Hematopoietic multipotent progenitor cell treated with erythropoietin and hydrocortisone succinate and interleukin-3 and kit ligand, for 4 days (in vitro differentiated cells): ENCODE data around the gene TRPC3.

Experiments
- DNase-seq: peaks from one replicate; pipeline ENCODE4 v3.0.0-alpha.2; 2015

Gene TRPC3

DNA sequence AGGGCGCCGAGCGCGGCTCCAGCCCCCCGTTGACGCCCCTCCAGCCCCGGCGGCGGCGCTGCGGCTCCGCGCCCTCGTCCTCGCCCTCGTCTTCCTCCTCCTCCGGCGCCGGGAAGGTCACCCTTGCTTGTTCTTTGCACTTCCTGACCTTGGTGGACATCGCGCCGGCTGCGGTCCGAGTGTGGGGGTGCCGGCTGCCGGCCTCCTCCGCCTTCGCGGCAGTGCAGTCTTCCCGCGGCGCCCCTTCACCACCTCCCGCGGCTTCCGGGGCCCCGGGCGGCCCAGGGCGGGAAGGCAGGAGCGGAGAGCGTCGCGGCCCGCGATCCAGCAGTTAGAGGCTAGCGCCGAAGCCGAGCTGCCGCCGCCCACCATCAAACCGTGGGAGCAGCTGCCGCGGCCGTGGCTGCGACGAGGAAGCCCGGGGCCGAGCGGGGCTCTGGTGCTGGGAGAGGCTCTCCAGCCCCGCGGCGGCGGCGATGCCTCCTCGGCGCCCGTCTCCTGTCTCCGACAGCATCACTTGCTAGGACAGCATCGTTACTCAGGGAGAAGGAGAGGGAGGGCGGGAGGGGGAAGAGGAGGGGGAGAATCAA lies at the start of gene TRPC3:
TRPC3 (minus strand) TSS at position 540 of the 590 bp plus-strand sequence; CDS start at position 160, 380 bp downstream.
- DNase-seq = peak; percentile 42

DNA sequence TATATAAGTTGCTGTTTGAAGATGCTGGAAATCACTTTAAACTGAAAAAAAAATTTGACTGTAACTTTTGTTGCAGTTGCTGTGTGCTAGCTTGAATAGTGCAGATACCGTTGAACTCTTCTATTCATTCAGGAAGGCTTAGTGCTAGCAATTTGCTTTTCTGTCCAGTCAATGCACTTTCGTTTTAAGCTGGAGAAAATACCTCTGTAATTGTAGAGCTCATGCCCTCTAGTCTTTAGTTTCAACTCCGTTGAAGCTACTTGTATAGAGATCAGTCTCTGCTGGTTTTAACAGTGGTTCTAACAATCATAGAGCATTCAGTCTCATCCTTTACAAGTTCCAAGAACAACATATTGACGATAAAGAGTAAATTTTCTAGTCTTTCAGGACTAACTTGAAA lies 49.0 kb upstream of the TRPC3 start:
- DNase-seq = no peak

DNA sequence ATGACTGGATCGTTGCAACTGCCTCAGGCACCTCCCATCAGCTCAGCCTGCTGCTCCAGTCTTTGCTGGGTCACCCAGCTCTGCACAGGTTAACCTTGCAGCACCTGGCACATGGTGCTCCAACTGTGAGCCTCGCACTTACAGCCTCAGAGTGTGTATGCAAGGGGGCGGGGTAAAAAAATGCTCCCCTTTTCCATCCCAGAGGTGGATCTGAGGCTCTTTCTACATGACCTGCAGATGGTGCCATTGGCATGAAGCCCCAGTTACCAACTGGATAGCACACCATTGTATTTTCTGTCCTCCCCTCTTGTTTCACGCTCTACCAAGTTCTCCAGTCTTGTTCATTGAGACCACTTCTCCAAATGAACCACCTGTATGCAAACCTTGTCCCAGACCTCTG lies 46.2 kb upstream of the TRPC3 start:
- peak; percentile 28 for DNase-seq

DNA sequence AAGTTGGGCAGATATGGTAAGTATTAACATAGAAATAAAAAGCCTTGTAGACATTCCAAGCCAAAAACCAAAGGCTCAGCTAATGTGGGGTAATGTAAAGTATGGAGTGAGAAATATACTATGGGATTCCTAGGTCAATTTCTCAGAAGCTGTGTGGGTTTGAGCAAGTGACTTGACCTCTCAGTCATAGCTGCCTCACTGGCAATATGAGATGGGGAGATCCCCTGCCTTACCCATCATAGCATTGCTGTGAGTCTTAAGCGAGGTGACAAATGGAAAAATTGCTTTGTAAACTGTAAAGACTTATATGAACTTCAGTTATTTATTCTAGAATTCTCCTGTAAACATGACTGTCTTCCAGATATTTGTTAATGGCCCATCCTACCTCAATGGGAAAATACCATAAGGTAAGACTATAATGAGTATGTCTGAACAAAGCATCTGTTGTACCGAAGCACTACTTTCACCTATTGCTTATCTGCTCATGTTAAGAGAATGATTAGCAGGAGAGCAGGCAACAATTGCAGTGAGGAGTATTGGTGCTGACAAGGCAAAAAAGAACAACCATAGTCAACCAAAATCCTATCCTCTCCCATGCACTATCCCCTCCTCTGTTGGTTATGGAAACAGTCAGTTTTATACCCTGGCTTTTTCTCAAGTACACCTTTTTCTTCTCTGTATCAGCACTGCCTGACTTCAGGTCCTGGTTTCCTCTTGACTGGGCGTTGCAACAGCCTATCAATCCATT lies 44.1 kb upstream of the TRPC3 start:
- DNase-seq = no peak

DNA sequence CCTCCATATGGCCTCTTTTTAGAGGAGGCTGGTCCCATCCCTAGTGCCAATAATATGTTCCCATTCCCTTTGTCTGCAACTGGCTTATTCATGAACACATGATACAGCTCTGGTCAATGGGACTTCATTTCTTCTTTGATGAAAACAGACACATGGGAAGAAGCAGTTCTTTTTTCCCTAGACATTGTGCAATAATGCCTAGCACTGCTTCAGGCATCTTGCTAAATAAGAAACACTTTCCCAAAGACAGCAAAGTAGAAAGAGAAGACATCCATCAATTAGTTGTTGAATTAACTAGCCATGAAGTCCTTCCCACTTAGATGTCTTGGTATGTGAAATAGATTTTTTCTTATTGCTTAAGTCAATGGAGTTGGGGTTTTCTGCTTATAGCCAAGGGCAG lies 40.1 kb upstream of the TRPC3 start:
- no peak for DNase-seq

DNA sequence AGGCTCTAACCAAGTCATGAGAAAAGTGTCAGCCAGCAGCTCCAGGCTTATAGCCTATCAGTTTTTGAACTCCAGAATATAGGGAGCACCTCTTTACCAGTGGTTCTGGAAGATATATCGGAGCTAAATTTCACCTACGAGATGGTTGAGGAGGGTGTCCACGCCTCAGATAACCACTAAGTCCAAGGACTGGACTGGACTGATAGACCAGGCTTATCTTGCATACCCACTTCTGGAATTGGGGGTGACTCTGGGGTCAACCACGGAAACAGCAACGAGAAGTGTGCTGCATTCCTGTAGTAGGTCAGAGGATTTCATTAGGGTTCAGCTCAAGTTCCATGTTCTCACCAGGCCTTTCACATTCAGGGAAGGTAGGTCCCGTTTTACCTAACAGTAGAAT lies 38.6 kb upstream of the TRPC3 start:
- DNase-seq = no peak

DNA sequence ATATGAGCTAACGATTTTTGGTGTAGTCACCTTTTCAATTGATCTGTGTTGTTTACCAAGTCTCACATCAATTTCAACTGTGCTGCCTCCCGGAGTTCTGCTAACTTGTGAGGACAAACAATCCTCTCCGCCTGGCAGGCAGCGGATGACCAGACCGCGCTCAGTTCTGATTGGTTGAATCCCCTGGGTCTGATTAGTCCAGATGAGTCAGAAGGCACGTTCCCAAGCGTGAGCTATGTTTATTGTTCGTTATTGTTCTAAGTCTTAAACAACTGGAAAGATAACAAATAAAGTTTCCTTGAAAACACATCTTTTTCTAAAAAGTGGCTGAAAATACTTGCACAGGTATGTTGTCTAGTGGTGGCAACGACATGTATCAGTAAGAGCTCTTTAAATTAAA lies 37.9 kb upstream of the TRPC3 start:
- DNase-seq = no peak

DNA sequence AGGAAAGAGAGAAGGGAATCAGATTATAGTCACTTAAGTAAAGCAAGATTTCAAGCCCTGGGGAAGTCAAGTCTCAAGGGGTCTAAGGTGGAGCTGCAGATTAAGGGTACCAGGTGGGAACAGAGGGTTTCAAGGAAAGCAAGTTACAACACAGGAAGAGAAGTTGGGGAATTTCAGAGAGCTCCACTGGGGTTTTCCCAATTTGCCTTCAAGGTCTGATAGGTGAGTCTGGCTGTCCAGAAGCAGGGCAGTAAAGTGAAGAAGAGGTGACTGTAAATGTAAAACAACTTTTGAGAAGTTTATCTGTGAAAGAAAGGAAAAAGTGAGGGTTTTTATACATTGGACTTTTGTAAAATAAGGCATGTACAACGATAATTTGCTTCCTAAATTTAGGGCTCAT lies 37.1 kb upstream of the TRPC3 start:
- DNase-seq = no peak

DNA sequence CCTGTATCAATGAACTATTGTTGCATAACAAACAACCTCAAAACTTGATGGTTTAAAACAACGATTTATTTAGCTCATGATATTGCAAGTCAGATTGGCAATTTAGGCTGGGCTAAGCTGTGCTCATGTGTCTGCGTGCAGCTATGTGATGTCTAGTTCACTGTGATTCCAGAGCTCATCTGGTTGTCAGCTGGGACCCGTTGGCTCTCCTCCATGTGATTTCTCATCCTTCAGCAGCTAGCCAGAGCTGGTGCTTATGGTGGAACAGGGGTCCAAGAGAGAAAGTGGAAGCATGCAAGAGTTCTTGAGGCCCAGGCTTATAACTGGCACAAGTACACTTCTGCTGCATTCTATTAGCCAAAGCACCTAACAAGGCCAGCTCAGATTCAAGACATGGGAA lies 28.8 kb upstream of the TRPC3 start:
- no peak for DNase-seq

DNA sequence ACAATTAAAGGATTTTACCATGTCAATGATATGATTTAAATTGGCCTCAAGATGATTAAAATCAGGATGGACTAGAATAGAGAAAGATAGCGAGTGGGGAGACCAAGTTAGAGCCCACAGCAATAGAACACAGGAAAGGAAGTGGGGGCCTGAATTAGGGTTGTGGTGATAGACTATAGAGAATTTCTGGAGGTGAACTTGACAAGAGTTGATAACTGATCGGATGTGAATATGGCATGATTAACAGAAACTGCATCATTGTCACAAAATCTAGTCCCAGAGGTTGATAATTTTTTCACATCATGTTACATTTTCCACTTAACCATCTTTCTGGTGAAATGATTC lies 26.3 kb upstream of the TRPC3 start:
- DNase-seq = no peak

DNA sequence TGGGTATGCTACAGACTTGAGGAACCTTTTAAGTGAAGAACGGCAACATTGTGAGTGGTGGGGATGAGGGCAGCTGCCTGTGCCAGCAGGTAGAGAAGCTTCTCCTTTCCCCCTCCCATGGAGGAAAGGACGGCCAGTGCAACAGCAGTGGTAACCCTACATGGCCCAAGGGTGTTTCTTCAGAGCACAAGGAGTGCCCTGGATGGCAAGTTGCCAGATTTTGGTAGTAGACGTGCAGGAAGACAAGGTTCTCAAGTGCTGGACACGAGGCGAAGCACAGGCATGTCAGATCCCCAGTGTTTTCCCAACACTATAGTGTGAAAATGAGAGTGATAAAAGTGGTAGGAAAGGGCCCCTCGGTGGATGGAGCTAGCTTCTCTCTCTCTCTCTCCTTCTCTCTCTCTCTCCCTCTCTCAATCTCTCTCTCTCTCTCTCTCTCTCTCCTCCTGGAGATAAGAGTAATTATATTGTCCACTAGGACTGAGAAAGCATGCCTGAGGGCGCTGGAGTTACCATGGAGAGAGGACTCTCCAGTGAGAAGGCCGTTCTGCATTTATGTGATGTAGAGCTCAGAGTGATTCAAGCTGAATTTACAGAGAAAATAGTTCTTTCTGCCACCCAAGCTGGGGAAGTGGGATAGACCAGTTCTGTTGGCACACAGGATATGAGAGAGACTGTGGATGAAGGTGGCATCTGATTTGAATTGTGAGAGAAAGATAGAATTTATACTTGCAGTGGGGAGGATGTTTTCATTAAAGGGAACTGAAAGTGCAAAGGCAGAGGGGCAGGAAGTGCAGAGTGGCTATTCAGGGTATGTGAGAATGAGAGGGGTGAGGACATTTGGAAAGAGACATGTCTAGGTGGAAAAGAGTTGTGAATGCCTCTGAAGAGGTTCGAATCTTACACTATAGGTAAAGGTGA lies 25.7 kb upstream of the TRPC3 start:
- no peak for DNase-seq

DNA sequence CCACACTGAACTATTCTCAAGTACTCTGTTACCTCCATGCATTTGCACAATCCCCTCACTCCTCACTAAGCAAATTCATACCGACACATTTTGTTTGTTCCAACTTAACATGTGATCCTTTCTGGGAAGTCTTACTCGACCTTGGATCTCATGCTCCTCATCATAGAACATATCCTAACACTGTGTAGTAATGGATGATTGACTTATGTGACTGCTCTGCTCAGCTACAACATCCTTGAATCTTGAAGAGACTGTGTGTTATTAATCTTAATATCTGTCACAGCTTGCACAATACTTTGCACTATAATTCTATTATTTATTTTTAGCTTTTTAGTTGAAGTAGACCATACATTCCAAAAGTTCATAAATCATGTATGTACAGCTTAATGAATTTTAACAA lies 23.9 kb upstream of the TRPC3 start:
- no peak for DNase-seq

DNA sequence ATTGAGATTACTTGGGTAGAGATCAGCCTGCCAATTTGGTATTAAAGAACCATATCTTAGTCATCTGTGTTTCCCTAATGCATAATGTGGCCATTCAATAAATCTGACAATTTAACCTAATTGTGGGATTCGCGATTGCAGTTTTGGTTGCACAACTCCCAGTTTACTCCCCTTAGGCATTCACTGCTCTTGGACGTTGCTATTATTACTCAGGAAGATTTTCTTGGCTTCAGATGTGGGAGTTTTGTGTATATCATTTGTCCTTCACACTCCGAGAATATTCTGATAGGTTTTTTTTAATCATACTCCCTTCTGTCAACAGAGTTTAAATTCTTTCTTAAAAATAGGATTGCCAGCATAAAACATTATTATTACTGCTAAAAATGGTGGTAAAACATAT lies 22.0 kb upstream of the TRPC3 start:
- DNase-seq = no peak

DNA sequence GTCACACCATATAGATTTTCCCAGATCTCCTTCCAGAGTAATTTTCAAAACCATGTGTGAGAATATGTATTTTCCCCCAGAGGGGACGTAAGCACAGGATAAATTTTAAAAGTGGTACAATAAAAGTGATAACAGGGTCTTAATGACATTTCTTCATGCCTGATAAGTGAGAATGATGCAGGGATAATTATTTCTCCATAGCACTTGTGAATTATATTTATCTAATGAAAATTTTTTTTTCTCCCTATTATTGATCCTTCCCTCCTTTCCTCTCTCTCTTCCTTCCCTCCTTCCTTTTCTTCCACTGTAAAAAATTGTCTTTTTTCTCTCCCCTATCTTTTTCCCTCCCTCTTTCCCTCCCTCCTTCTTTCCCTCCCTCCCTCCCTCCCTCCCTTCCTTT lies 17.0 kb upstream of the TRPC3 start:
- no peak for DNase-seq

DNA sequence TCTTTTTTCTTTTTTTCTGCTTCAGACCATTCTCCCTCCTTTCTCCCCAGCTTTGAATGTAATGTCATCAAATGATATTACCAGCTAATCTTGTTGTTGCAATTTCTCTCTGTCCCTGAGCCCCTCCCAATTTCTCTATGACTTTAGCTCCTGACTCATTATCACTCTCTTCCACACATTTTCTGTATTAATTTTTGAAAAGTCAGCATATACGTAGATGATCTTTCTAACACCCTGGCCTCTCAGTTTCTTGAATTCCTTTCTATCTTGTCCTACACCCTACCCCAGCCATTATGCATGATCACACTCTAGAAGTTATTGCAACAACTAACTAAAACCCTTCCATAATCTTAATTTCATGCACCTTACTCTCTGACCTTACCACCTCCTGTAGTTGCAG lies 13.1 kb upstream of the TRPC3 start:
- no peak for DNase-seq

DNA sequence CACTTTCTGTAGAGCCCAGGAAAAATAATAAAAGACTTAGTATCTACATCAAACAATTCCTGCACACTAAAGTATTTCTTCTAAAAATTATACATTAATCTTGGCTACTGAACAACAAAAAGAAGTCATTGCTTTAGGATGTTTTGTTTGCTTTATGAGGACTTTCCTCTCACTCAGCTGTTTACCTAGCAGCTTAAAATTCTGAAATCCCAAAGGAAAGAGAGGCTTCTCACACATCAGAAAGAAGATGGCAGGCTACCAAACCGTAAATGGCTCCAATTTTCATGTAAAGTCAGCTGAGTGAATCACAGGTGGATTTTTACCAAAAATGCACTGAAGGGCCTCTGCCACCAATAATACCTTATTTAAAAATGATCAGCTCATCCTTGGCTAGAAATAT lies 9.0 kb upstream of the TRPC3 start:
- no peak for DNase-seq

DNA sequence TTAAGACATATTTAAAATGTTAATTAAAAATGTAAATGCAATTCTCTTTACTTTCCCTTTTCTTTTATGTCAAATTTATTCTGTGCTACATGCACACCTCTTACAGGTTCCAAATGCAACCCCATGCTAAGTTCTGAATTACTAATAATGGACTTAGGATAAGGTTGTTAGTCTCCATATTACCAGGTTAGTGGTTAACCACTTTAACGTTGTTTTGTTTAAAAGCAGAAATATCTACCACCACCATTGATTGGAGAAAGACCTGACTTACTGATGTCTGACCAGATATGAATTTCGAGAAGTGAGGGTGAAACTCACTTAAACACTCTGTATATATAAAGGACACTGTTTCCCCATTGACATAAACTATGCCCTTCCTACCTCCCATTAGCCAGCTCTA lies 6.9 kb upstream of the TRPC3 start:
- DNase-seq = no peak

DNA sequence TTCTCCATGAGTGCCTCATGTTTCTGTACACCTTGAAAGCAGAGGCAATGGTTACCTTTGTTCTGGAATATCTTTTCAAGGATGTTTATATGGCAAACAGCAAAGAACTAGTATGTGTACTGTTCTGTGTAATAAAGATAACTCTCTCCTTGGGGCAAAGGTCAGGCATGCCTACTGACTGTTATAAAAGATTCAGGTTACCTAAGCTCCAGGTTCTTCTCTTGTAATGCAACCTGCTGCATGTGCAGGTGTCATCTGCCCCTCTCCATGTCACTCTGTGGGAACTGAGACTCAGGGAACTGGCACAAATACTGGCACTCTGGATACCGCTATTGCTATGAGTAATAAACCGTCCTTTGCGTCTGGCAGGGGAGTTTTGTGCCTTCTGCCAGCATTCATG lies 5.4 kb upstream of the TRPC3 start:
- DNase-seq = no peak

DNA sequence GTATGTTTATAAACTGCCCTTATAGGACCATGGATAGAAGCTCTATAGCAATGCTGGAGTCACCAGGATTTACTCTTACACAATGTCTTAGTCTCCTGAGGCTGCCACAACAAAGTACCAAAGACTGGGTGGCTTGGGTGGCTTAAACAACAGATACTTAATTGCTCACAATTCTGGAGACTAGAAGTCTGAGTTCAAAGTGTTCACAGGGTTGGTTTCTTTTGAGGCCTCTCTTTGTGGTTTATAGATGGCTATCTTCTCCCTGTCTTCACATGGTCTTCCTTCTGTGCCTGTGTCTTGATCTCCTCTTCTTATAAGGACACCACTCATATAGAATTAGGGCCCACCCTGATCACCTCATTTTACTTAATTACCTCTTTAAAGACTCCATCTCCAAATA lies 2.0 kb upstream of the TRPC3 start:
- DNase-seq = peak; percentile 31

DNA sequence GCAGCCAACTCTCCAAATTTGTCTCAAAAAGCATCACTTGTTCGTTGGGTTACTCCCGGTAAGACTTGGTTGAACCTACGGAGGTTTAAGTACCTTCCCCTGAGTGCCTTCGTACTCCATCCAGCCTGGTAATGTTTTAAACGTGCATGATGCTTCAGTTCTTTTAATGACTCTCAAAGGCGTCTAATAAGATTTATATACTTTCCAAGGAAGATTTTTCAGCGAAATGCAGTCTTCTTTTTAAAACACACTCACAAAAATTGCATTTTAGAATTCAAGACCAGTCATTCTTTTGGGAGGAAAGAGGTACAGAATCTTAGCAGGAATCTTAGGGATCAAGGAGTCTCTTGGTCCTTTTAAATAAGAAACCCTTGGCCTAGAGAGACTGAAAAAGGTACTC lies 430 bp upstream of the TRPC3 start:
- peak; percentile 4 for DNase-seq

DNA sequence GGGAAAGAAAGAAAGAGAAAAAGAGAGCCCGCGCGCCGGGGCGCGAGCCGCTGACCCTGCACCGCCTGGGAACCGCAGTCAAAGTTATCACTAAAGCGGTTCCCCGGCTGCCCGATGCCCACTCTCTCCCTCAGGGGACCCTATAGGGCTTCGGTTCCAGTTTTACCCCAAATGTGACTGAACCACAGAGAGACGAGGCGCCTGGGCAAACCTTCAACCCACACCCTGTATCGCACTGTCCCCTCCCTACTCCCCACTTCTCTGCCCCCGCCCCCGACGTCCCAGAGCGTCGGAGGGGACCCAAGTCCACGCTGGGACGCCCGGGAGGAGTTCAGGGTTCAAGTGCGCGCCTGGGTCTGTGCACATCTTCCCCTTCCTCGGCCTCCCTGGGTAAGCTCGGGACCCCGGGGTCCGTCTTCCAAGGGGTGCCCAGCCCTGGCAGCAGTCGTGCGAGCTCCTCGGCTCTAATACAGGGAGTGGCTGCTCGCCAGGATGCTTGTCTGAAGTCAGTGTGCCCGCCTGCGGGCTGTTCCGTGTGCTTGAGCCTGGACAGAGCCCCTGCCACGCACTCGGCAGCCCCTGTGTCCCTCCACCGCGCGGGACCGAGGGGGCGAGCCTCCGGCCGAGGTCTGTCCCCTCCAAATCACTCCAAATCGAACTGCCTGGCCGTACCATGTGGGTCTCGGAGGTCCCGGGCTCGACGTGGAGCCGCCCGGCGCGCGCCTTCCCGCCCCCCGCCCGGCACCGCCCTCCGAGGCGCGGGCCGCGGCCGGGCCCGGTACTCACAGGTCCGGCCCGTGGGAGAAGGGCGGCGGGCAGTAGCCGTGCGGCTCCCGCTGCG lies 960 bp downstream of the TRPC3 start:
- DNase-seq = peak; percentile 42

DNA sequence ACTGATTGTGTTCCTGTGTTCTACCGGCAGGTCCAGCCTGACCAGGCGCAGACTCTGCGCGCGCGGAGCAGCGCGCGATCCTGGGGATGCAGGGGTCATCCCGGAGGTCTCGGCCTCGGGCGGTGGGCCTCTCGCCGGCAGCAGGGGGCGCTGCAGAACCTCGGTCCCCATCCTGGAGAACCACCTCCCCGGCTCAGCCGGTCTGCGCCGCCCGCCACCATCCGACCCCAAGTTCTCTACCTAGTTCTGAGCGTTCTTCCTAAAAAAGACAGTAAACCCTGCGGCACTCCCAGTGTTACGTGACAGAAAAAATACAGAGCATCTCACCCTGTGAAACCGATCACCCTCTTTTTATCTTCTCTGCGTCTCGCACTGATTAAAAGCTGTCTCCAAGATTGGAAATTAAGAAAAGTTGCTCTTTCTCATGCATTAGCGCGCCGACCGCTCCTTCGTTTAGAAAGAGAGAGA lies 1.6 kb downstream of the TRPC3 start:
- DNase-seq = peak; percentile 82

DNA sequence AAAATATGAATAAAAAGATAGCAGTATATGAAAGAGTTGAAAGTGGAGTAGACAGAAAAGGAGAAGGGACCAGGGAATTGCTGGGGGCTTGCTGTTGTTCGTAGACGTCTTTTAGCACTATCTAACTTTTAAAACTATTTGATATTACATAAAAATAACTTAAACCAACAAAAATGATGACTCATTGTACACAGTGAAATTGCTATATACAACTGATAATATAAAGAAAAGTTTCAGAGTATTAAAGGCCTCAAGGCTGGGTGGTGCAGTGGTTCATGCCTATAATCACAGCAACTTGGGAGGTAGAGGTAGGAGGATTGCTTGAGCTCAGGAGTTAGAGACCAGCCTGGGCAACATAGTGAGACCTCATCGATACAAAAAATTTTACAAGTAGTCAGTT lies 5.2 kb downstream of the TRPC3 start:
- no peak for DNase-seq
